HG02943 (cell line): ENCODE measurements around the gene MGAM2.

Experiments
- ATAC-seq: cut with Tn5 transposase; IDR thresholded peaks from one replicate; pipeline ENCODE4 v1.9.1; 2021; ENCODE audit warnings: mild to moderate bottlenecking, low read depth, moderate library complexity; ENCODE audit not compliant: unreplicated experiment

MGAM2 gene

DNA sequence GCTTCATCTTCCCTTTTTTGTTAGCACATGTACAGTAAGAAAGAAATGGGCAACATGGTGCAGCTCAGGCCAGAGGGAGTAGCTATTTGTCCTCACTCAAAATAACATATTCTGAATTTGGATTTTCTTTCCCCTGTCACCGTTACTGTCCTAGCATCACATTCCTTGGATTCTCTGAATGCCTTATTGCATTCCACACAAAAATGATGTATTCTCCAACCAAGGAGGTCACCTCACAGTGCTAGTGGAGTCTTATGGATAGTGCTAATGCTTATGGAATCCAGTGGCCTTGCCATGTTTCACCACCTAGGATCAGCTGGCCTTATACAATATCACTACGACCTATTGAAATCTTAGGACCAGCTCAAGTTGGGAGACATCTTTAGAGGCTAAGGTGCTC is 139.2 kb downstream of the MGAM2 start:
- ATAC-seq: no peak

DNA sequence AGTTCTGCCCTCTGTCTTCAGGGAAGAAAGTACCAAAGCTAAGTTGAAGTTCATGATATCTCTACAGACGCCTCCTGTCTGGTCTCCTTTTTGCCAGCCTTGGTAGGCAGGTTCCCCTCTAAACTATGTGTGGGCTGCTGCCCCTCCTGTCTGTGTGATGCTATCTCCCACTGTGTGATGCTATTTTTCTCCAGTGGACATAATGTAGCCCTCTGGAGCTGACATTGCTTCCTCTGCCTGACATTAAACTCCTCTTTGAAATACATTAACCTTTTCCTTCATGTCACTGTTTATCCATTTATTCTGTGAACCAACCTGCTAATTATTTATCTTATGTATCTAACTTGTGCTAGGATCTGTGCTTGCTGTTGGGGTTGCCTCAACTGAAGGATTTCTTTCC is 146.4 kb downstream of the MGAM2 start, which contains the start of gene PRSS58:
Gene PRSS58 (minus strand): TSS at position 101 of the 400 bp plus-strand sequence. CDS start 351 bp downstream, outside the sequence.
- no peak for ATAC-seq

GRCh38 chr7:142263598-142264380 is 152.3 kb downstream of the MGAM2 start:
- ATAC-seq: no peak
